Mucosa of descending colon (tissue), 3 donors: Measurements from ENCODE around the gene SPIB. TPM values are rescaled to one million over a fixed set of nuclear protein-coding genes. Genes with fewer than 3 reads are reported as not detected.

ENCODE experiments used
- ATAC-seq: fragments of 200-7000 bp; cut with Tn5 transposase; one replicate; pipeline ENCODE4 v1.9.1; 2020; ENCODE audit warnings: mild to moderate bottlenecking, moderate library complexity
- DNase-seq, 3 donors: peaks; one replicate each; pipeline ENCODE4 v3.0.0-alpha.2; 2020
- H3K36me3 ChIP-seq: fragments of 200-600 bp; one replicate; pipeline ENCODE4 v1.8.0; 2021; ENCODE audit warnings: low read depth, mild to moderate bottlenecking
- H3K4me1 ChIP-seq: fragments of 200-600 bp; one replicate; pipeline ENCODE4 v1.8.0; 2021; ENCODE audit warnings: low read depth, mild to moderate bottlenecking
- H3K4me3 ChIP-seq: fragments of 200-600 bp; one replicate; pipeline ENCODE4 v1.8.0; 2021; ENCODE audit warnings: mild to moderate bottlenecking
- H3K9me3 ChIP-seq: fragments of 200-600 bp; one replicate; pipeline ENCODE4 v1.8.0; 2021; ENCODE audit warnings: mild to moderate bottlenecking
- CTCF ChIP-seq: fragments of 200-600 bp; IDR thresholded peaks from one replicate; pipeline ENCODE4 v1.8.0; 2022; ENCODE audit warnings: antibody characterized with exemption, mild to moderate bottlenecking
- intact Hi-C, 2 donors: fragments of 100-400 bp; cut with DNase I in 1 of 2; cut with micrococcal nuclease in 1 of 2; formaldehyde crosslinking; loops; one replicate each; pipeline versions ENCODE4 v1.11.0 to v1.11.1; 2022; cut with DNase I, micrococcal nuclease
- total RNA-seq, 3 donors: library from RNA; stranded (reverse); fragmentation: NEBNext Ultra II Directional in 2 of 3; extraction: Animal tissue kit (Norgen Biotek cat#: 25700) in 2 of 3; gene quantifications; one replicate each; pipeline versions ENCODE4 v1.2.1 to v1.2.4, GENCODE V29; 2021 to 2023
- donor health status: DM: no; HTN: no; CAD: no; lungs with moderate emphysema.
- donor health status: DM: no; HTN: no; CAD: no.
- donor health status: DM: no; HTN: yes; CAD: no.

The SPIB gene
- total RNA-seq, 3 donors from 2014 or later: 21.5 to 83.1 (median 61.6) TPM

DNA sequence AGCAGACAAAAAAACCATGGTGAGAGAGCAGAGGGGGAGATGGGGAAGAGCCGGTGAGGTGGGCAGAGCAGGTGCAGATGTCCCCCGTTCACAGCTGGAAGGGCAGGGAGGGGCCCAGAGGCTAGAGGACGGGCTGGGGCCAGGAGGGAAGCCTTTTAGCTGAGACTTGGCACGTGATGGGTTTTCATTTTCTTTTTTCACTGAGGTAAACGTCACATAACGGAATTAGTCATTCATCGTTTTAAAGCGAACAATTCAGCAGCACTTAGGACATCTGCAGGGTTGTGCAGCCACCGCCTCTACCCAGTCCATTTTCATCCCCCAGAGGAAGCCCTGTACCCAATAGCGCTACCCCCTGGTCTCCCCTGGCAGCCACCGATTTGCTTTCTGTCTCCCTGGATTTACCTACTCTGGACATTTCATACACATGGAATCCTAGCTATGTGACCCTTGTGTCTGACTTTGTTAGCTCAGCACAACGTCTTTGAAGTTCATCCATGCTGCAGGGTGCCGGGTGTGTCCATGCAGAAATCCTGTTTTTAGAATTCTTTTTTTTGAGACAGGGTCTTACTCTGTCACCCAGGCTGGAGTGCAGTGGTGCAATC lies 41.5 kb downstream of the SPIB start:
- H3K4me3 ChIP-seq: no peak overlapping the region
- DNase-seq (no peak), ATAC-seq (peak; percentile 16)
- intact Hi-C loops: loop anchor here (5.0 to 10.0 kb wide), 2 partner anchors 93 to 95 kb away; partner anchors contain the start of gene NAPSA (in 2 of the 2)
- no peak for TF ChIP-seq CTCF
- no peaks in the 10 kb centered on the region for H3K4me1 ChIP-seq
- H3K36me3 ChIP-seq: no peaks in the 10 kb centered on the region
- no peaks in the 10 kb centered on the region for H3K9me3 ChIP-seq

DNA sequence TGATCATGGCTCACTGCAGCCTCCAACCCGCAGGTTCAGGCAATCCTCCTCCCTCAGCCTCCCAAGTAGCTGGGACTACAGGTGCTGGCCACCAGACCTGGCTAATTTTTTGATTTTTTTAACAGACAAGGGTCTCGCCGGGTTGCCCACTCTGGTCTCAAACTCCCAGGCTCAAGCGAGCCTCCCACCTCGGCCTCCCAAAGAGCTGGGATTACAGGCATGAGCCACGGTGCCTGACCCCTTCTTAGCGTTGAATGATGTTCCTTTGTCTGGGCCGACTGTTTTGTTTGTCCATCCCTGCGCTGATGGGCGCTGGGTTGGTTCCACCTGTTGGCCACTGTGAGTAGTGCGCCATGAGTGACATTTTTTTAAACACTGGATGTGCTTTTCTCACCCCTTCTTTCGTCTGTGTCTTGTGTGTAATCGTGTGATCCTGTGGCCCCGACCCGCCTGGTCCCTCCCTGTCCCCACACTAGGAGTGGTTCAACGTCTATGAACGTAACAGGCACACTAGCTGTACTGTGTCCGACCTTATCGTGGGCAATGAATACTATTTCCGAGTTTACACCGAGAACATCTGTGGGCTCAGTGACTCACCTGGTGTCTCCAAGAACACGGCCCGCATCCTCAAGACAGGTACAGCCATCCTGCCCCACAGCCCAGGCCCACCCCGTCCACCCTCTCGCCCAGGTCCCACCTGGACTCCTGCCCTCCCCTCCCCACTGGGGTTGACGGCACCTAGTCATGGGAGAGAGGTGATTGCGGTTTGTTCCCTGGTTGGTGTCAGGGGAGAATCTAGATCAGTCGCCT lies 42.5 kb downstream of the SPIB start:
- intact Hi-C loops: loop anchor here (5.0 to 10.0 kb wide), 2 partner anchors 94 to 96 kb away; partner anchors contain the start of gene NAPSA (in 2 of the 2)
- Histone ChIP-seq H3K9me3 (no peaks in the 10 kb centered on the region), H3K36me3 (no peaks in the 10 kb centered on the region), H3K4me1 (no peaks in the 10 kb centered on the region), H3K4me3 (no peak overlapping the region)
- peak; percentile 75 for TF ChIP-seq CTCF
- ATAC-seq (peak; percentile 85), DNase-seq (peak in 2 of 3 donors; percentile 70 to 76)

DNA sequence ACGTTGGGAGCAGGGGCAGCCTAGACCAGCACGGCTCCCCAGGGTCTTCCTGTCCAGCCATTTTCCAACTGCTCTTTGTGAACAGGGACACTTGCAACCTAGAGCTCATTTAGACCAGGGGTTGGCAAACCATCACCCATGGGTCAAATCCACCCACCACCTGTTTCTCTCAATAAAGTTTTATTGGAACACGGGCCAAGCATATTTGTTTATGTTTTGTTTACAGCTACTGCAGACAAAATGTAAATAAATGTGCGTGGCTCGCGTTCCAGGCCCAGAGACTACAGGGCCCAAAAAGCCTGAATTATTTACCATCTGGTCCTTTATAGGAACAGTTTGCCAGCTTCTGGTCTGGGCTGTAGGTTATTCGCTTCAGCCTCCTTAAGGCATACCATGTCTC lies 44.2 kb downstream of the SPIB start:
- no peak for ATAC-seq
- no peak for TF ChIP-seq CTCF
- no peaks in the 10 kb centered on the region for H3K36me3 ChIP-seq
- no peak overlapping the region for H3K4me3 ChIP-seq
- no peak for DNase-seq
- intact Hi-C loops: loop anchor here (5.0 to 10.0 kb wide), 2 partner anchors 96 to 98 kb away; partner anchors contain the start of gene NAPSA (in 2 of the 2)
- no peaks in the 10 kb centered on the region for H3K9me3 ChIP-seq
- H3K4me1 ChIP-seq: no peaks in the 10 kb centered on the region

DNA sequence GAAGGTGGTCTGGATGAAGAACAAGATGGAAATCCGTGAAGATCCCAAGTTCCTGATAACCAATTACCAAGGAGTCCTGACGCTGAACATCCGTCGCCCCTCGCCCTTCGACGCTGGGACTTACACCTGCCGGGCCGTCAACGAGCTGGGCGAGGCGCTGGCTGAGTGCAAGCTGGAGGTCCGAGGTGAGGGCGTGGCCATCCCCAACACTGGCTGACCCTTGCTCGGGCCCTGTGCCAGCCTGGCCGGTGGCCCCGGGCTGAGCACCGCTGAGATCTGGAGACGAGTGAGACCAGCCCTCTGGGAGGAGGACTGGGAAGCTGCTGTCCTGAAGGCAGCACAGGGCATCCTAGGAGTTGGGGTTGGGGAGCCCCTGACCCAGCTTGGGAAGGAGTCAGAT lies 45.6 kb downstream of the SPIB start:
- no peaks in the 10 kb centered on the region for H3K9me3 ChIP-seq
- H3K4me1 ChIP-seq: no peaks in the 10 kb centered on the region
- no peak for ATAC-seq
- no peak for DNase-seq
- TF ChIP-seq CTCF: no peak
- intact Hi-C loops: loop anchor here (5.0 to 10.0 kb wide), 2 partner anchors 97 to 100 kb away; partner anchors contain the start of gene NAPSA (in 2 of the 2)
- no peak overlapping the region for H3K4me3 ChIP-seq
- no peaks in the 10 kb centered on the region for H3K36me3 ChIP-seq

DNA sequence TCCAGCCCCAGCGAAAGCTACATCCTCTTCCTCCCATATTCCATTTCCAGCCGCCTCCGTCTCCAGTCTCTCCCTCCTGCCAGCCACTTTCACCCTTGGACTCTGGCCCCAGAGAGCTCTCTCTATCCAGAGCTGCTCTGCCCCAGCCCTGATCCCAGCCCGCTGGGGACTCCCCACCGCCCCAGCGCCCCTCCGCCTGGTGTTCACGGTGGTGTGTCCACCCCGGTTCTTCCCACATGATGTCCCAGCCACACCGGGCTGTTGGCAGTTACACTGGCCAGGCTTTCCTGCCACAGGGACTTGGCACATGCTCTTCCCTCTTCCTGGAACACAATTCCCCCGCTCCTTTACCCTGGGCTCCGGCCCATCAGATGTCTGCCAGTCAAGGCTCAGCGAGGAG lies 46.3 kb downstream of the SPIB start:
- no peak for DNase-seq
- H3K4me3 ChIP-seq: no peak overlapping the region
- no peaks in the 10 kb centered on the region for H3K36me3 ChIP-seq
- intact Hi-C loops: loop anchor here (5.0 to 10.0 kb wide), 2 partner anchors 98 to 100 kb away; partner anchors contain the start of gene NAPSA (in 2 of the 2)
- H3K9me3 ChIP-seq: no peaks in the 10 kb centered on the region
- no peak for ATAC-seq
- H3K4me1 ChIP-seq: no peaks in the 10 kb centered on the region
- TF ChIP-seq CTCF: no peak
